GM18861 (cell line): ENCODE measurements around the gene DEFB132.
A peak's percentile ranks its signal among the peaks of the same experiment; 100 is the strongest.
"Not testable (repeated sequence)": the region's sequence is repeated elsewhere in the genome, so short reads cannot be mapped to it uniquely, and the experiment has no call there.

Experiments used
- ATAC-seq: cut with Tn5 transposase; IDR thresholded peaks from one replicate; pipeline ENCODE4 v1.9.1; 2021; ENCODE audit not compliant: unreplicated experiment

DEFB132 gene

GRCh38 chr20:257419-257818, at the start of gene DEFB132:
Gene DEFB132 (plus strand): TSS chr20:257724. CDS start chr20:257779, 55 bp downstream.
- ATAC-seq, result no peak

- ATAC-seq, result peak; percentile 49
These were observed 48.5 kb upstream of the DEFB132 start for GRCh38 chr20:208942-209566.

GRCh38 chr20:210809-211502, 46.6 kb upstream of the DEFB132 start:
- no peak for ATAC-seq

- no peak for ATAC-seq
These were observed 43.1 kb upstream of the DEFB132 start for GRCh38 chr20:214383-214782.

GRCh38 chr20:215796-216195, 41.7 kb upstream of the DEFB132 start:
- no peak for ATAC-seq

- ATAC-seq, result no peak
These were observed 40.3 kb upstream of the DEFB132 start for GRCh38 chr20:217266-217665.

- ATAC-seq, result no peak
These were observed 38.0 kb upstream of the DEFB132 start for GRCh38 chr20:219290-220115.

- no peak for ATAC-seq
These were observed 36.2 kb upstream of the DEFB132 start for GRCh38 chr20:221258-221830.

GRCh38 chr20:225879-226278, 31.6 kb upstream of the DEFB132 start:
- ATAC-seq, result not testable (repeated sequence)

GRCh38 chr20:226958-227357, 30.6 kb upstream of the DEFB132 start, which contains the start of gene DEFB129:
Gene DEFB129 (plus strand): TSS chr20:227258. CDS start chr20:227289, 31 bp downstream.
- no peak for ATAC-seq

- ATAC-seq, result no peak
These were observed 30.0 kb upstream of the DEFB132 start for GRCh38 chr20:227439-228105.

GRCh38 chr20:235891-236290, 21.6 kb upstream of the DEFB132 start:
- no peak for ATAC-seq

- no peak for ATAC-seq
These were observed 20.0 kb upstream of the DEFB132 start for GRCh38 chr20:237489-237888.

- no peak for ATAC-seq
These were observed 19.6 kb upstream of the DEFB132 start for GRCh38 chr20:237929-238328.

- ATAC-seq, result no peak
These were observed 14.6 kb upstream of the DEFB132 start for GRCh38 chr20:242905-243304.

- no peak for ATAC-seq
These were observed 6.2 kb upstream of the DEFB132 start for GRCh38 chr20:251354-251753.

GRCh38 chr20:252801-253200, 4.7 kb upstream of the DEFB132 start:
- ATAC-seq, result no peak

- not testable (repeated sequence) for ATAC-seq
These were observed 4.1 kb upstream of the DEFB132 start for GRCh38 chr20:253447-253846.

GRCh38 chr20:258269-258858, 840 bp downstream of the DEFB132 start:
- no peak for ATAC-seq

GRCh38 chr20:258963-259362, 1.4 kb downstream of the DEFB132 start:
- no peak for ATAC-seq
